Measurements from ENCODE around the gene KREMEN1.

The KREMEN1 gene

DNA sequence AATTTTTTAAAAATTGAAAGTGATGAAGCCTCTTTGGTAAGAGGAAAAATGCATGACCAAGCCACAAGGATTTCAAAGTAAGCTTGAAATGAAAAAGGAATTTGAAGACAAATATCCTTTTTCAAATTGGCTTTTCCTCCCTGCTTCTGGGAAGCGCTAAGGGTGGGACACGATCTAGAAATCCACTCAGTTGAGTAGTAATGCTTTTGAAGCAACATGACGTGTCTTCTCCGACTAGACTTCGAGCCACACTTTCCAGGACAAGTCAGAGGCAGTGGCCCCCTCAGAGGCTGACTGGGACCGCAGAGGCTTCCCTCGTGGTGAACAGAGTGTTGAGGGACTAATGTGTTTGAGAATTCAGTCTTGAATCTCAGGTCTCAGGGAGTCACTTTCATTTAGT, 39.8 kb downstream of the KREMEN1 start:
- H4K20me1 ChIP-seq (ENCODE audit: insufficient read depth), result no peaks in the 10 kb centered on the region
- no peaks in the 10 kb centered on the region for H3K79me2 ChIP-seq (ENCODE audit: insufficient read depth, low read depth)
- no peaks in the 10 kb centered on the region for H3K36me3 ChIP-seq (ENCODE audit: insufficient read depth)
- H2AFZ ChIP-seq (ENCODE audit: low read depth), result no peak overlapping the region
- no peak overlapping the region for H3K27ac ChIP-seq
- H3K9ac ChIP-seq, result no peak overlapping the region
- no peak overlapping the region for H3K4me3 ChIP-seq (IDR thresholded peaks at IDR 0.05; ENCODE audit: insufficient read depth, low read depth, low read length)
- H3K4me1 ChIP-seq (ENCODE audit: low read depth, poor library complexity, severe bottlenecking), result no peaks in the 10 kb centered on the region
- H3K27me3 ChIP-seq (ENCODE audit: insufficient read depth, low read depth), result no peaks in the 10 kb centered on the region
- no peak overlapping the region for H3K4me2 ChIP-seq
- no peak for TF ChIP-seq CTCF (conservative IDR thresholded peaks at IDR 0.05; ENCODE audit: low read depth, low read length)

GRCh38 chr22:29113319-29113718, 40.5 kb downstream of the KREMEN1 start:
- H3K9ac ChIP-seq, result no peak overlapping the region
- H3K4me2 ChIP-seq, result no peak overlapping the region
- TF ChIP-seq CTCF (conservative IDR thresholded peaks at IDR 0.05; ENCODE audit: low read depth, low read length), result no peak
- no peaks in the 10 kb centered on the region for H3K79me2 ChIP-seq (ENCODE audit: insufficient read depth, low read depth)
- H3K27me3 ChIP-seq (ENCODE audit: insufficient read depth, low read depth), result no peaks in the 10 kb centered on the region
- H3K4me3 ChIP-seq (IDR thresholded peaks at IDR 0.05; ENCODE audit: insufficient read depth, low read depth, low read length), result no peak overlapping the region
- H4K20me1 ChIP-seq (ENCODE audit: insufficient read depth), result no peaks in the 10 kb centered on the region
- H2AFZ ChIP-seq (ENCODE audit: low read depth), result no peak overlapping the region
- no peaks in the 10 kb centered on the region for H3K4me1 ChIP-seq (ENCODE audit: low read depth, poor library complexity, severe bottlenecking)
- no peak overlapping the region for H3K27ac ChIP-seq
- H3K36me3 ChIP-seq (ENCODE audit: insufficient read depth), result no peaks in the 10 kb centered on the region

DNA sequence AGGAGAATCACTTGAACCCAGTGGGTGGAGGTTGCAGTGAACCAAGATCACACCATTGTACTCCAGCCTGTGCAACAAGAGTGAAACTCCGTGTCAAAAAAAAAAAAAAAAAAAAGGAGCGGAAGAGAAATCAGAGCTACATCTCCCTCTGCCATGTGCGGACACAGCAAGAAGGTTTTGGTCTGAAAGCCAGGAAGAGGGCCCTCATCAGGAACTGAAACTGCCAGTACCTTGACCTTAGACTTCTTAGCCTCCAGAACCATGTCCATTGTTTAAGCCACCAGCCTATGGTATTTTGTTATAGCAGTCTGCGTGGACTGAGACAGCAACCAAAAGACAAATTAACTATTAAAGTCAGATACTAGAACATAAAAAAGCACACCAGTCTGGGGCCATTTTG, 41.6 kb downstream of the KREMEN1 start:
- H3K27ac ChIP-seq, result no peak overlapping the region
- no peaks in the 10 kb centered on the region for H3K79me2 ChIP-seq (ENCODE audit: insufficient read depth, low read depth)
- H3K4me3 ChIP-seq (IDR thresholded peaks at IDR 0.05; ENCODE audit: insufficient read depth, low read depth, low read length), result no peak overlapping the region
- no peak overlapping the region for H2AFZ ChIP-seq (ENCODE audit: low read depth)
- no peaks in the 10 kb centered on the region for H3K27me3 ChIP-seq (ENCODE audit: insufficient read depth, low read depth)
- no peaks in the 10 kb centered on the region for H3K36me3 ChIP-seq (ENCODE audit: insufficient read depth)
- no peak overlapping the region for H3K4me2 ChIP-seq
- H4K20me1 ChIP-seq (ENCODE audit: insufficient read depth), result no peaks in the 10 kb centered on the region
- no peak for TF ChIP-seq CTCF (conservative IDR thresholded peaks at IDR 0.05; ENCODE audit: low read depth, low read length)
- H3K9ac ChIP-seq, result no peak overlapping the region
- H3K4me1 ChIP-seq (ENCODE audit: low read depth, poor library complexity, severe bottlenecking), result no peaks in the 10 kb centered on the region

- Histone ChIP-seq H3K4me3 (IDR thresholded peaks at IDR 0.05; ENCODE audit: insufficient read depth, low read depth, low read length) (no peak overlapping the region), H3K27me3 (ENCODE audit: insufficient read depth, low read depth) (no peaks in the 10 kb centered on the region), H3K4me2 (no peak overlapping the region), H3K36me3 (ENCODE audit: insufficient read depth) (no peaks in the 10 kb centered on the region), H3K9ac (no peak overlapping the region), H4K20me1 (ENCODE audit: insufficient read depth) (no peaks in the 10 kb centered on the region), H3K79me2 (ENCODE audit: insufficient read depth, low read depth) (no peaks in the 10 kb centered on the region), H3K27ac (no peak overlapping the region), H3K4me1 (ENCODE audit: low read depth, poor library complexity, severe bottlenecking) (no peaks in the 10 kb centered on the region), H2AFZ (ENCODE audit: low read depth) (no peak overlapping the region)
- TF ChIP-seq CTCF (conservative IDR thresholded peaks at IDR 0.05; ENCODE audit: low read depth, low read length), result no peak
These were observed 43.0 kb downstream of the KREMEN1 start for GRCh38 chr22:29115682-29116288.
